Mammary epithelial cell (primary cell): ENCODE data around the gene OMD.

Experiments
- EZH2 ChIP-seq: IDR thresholded peaks from 2 replicates; pipeline ENCODE4 v1.6.1; 2012; ENCODE audit warnings: low read length, inconsistent platforms, borderline replicate concordance
- TF ChIP-seq, protein P1 (sequence below), 2 donors: IDR thresholded peaks in 1 of 2; conservative IDR thresholded peaks in 1 of 2; 2 replicates each; pipeline ENCODE4 v1.5.1; 2011 to 2012; ENCODE audit warnings: inconsistent platforms in 2 of 2, low read length in 2 of 2, mild to moderate bottlenecking in 2 of 2, control low read depth in 1 of 2, low read depth in 1 of 2; ENCODE audit not compliant: insufficient read depth in 1 of 2; ENCODE audit errors: extremely low read depth in 1 of 2

DNA sequence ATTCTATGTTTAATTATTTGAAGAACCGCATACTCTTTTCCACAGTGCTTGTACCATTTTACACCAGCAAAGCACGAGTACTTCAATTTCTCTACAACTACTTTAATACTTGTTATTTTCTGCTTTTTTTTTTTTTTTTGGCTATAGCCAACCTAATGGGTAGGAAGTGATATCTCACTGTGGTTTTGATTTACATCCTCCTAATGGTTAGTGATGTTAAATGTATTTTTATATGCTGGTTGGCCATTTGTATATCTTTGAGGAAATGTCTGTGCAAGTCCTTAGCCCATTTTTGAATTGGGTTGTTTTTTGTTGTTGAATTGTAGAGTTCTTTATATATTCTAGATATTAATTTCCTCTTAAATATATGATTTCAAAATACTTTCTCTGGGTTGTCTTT is 42.5 kb downstream of the OMD start:
- TF ChIP-seq, protein P1, sequence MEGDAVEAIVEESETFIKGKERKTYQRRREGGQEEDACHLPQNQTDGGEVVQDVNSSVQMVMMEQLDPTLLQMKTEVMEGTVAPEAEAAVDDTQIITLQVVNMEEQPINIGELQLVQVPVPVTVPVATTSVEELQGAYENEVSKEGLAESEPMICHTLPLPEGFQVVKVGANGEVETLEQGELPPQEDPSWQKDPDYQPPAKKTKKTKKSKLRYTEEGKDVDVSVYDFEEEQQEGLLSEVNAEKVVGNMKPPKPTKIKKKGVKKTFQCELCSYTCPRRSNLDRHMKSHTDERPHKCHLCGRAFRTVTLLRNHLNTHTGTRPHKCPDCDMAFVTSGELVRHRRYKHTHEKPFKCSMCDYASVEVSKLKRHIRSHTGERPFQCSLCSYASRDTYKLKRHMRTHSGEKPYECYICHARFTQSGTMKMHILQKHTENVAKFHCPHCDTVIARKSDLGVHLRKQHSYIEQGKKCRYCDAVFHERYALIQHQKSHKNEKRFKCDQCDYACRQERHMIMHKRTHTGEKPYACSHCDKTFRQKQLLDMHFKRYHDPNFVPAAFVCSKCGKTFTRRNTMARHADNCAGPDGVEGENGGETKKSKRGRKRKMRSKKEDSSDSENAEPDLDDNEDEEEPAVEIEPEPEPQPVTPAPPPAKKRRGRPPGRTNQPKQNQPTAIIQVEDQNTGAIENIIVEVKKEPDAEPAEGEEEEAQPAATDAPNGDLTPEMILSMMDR (conservative IDR thresholded peaks at IDR 0.05 in 1 of 2, IDR thresholded peaks at IDR 0.05 in 1 of 2; ENCODE audit: extremely low read depth in 1 of 2, insufficient read depth in 1 of 2, low read depth in 1 of 2, low read length in 2 of 2), result no peak
- no peak for TF ChIP-seq EZH2
